OCI-LY1 (cell line): ENCODE data around the gene FHIT.

ENCODE experiments used
- EZH2 ChIP-seq: fragments of 200-600 bp; sonication (generic), shearing (Covaris generic); IDR thresholded peaks from 2 replicates; pipeline ENCODE4 v1.8.0; 2017; ENCODE audit warnings: borderline replicate concordance, mixed run types, mild to moderate bottlenecking, antibody characterized with exemption, low read length, moderate library complexity, mixed read lengths
- TF ChIP-seq, protein P1 (sequence below): fragments of 200-600 bp; sonication (generic), shearing (Covaris generic); IDR thresholded peaks from 2 replicates; pipeline ENCODE4 v1.5.1; 2017; ENCODE audit warnings: mild to moderate bottlenecking, antibody characterized with exemption, low read length, moderate library complexity, mixed read lengths

DNA sequence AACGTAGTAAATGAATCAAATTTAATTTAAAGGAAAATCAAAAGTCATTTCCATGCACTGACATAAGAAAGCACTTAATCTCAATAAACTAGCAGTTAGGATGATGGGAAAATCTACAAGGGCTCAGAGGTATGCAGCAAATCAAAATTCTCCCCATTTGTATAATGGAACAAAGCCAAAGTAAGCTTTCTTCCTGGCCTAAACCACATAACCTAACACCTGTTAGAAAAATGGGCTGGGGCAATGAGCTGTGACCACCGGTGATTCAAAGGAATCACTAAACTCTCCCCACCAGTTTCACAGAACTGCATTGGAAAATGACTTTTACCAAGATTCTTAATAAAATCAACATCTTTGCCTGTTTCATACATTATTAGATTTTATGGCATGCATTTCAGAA lies 1024.3 kb downstream of the FHIT start:
- TF ChIP-seq, protein P1, sequence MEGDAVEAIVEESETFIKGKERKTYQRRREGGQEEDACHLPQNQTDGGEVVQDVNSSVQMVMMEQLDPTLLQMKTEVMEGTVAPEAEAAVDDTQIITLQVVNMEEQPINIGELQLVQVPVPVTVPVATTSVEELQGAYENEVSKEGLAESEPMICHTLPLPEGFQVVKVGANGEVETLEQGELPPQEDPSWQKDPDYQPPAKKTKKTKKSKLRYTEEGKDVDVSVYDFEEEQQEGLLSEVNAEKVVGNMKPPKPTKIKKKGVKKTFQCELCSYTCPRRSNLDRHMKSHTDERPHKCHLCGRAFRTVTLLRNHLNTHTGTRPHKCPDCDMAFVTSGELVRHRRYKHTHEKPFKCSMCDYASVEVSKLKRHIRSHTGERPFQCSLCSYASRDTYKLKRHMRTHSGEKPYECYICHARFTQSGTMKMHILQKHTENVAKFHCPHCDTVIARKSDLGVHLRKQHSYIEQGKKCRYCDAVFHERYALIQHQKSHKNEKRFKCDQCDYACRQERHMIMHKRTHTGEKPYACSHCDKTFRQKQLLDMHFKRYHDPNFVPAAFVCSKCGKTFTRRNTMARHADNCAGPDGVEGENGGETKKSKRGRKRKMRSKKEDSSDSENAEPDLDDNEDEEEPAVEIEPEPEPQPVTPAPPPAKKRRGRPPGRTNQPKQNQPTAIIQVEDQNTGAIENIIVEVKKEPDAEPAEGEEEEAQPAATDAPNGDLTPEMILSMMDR, result no peak
- no peak for TF ChIP-seq EZH2
